H54 (cell line): Measurements from ENCODE around the gene ARID3B.
"Not testable (repeated sequence)": the region's sequence is repeated elsewhere in the genome, so short reads cannot be mapped to it uniquely, and the experiment has no call there.

Source experiments
- DNase-seq: peaks from one replicate; pipeline ENCODE4 v3.0.0; 2011; ENCODE audit warnings: low spot score, mixed read lengths; ENCODE audit not compliant: insufficient read length
- FAIRE-seq: peaks from 3 replicates; lab custom pipeline; 2011; peaks lifted over from hg19 to GRCh38; lab: Jason Lieb, UNC
- POLR2A ChIP-seq: IDR thresholded peaks from 2 replicates; pipeline ENCODE4 v1.6.1; 2011; ENCODE audit warnings: low read depth, mild to moderate bottlenecking, low read length

The ARID3B gene

GRCh38 chr15:74620636-74621545, 79.9 kb downstream of the ARID3B start:
- DNase-seq = peak; percentile 67
- no peak for TF ChIP-seq POLR2A
- no peak for FAIRE-seq

GRCh38 chr15:74621546-74621920, 80.5 kb downstream of the ARID3B start:
- no peak for TF ChIP-seq POLR2A
- FAIRE-seq = no peak
- DNase-seq = no peak

- DNase-seq (no peak), FAIRE-seq (no peak)
- no peak for TF ChIP-seq POLR2A
Measured at GRCh38 chr15:74621936-74622335, 80.9 kb downstream of the ARID3B start.

GRCh38 chr15:74622758-74623157, 81.7 kb downstream of the ARID3B start:
- no peak for FAIRE-seq
- no peak for TF ChIP-seq POLR2A
- no peak for DNase-seq

GRCh38 chr15:74624020-74624602, 83.1 kb downstream of the ARID3B start:
- no peak for TF ChIP-seq POLR2A
- DNase-seq (no peak), FAIRE-seq (no peak)

GRCh38 chr15:74625693-74626092, 84.7 kb downstream of the ARID3B start:
- no peak for TF ChIP-seq POLR2A
- DNase-seq (no peak), FAIRE-seq (no peak)

GRCh38 chr15:74626336-74626735, 85.3 kb downstream of the ARID3B start:
- TF ChIP-seq POLR2A = no peak
- FAIRE-seq = no peak
- no peak for DNase-seq

GRCh38 chr15:74626752-74627692, 86.0 kb downstream of the ARID3B start:
- no peak for TF ChIP-seq POLR2A
- no peak for DNase-seq
- no peak for FAIRE-seq

- no peak for FAIRE-seq
- no peak for TF ChIP-seq POLR2A
Measured at GRCh38 chr15:74627766-74628165, 86.7 kb downstream of the ARID3B start.

GRCh38 chr15:74628199-74628598, 87.2 kb downstream of the ARID3B start:
- FAIRE-seq = no peak
- TF ChIP-seq POLR2A = no peak
- no peak for DNase-seq

More at GRCh38 chr15:74627766-74628165, 86.7 kb downstream of the ARID3B start:
- no peak for DNase-seq

GRCh38 chr15:74628949-74629348, 87.9 kb downstream of the ARID3B start:
- FAIRE-seq = no peak

GRCh38 chr15:74629696-74630095, 88.7 kb downstream of the ARID3B start:
- DNase-seq, FAIRE-seq: not testable (repeated sequence)

More at GRCh38 chr15:74628949-74629348, 87.9 kb downstream of the ARID3B start:
- TF ChIP-seq POLR2A = no peak
- DNase-seq = no peak

- FAIRE-seq (no peak), DNase-seq (no peak)
- no peak for TF ChIP-seq POLR2A
Measured at GRCh38 chr15:74630284-74631086, 89.5 kb downstream of the ARID3B start.

GRCh38 chr15:74631087-74631385, 90.0 kb downstream of the ARID3B start:
- DNase-seq = no peak
- no peak for TF ChIP-seq POLR2A
- FAIRE-seq = no peak
